MG63 (cell line): Measurements from ENCODE around the gene DHRS11. TPM values are rescaled to one million over a fixed set of nuclear protein-coding genes. Genes with fewer than 3 reads are reported as not detected.
"Not testable (repeated sequence)": the region's sequence is repeated elsewhere in the genome, so short reads cannot be mapped to it uniquely, and the experiment has no call there.

ENCODE experiments used
- DNase-seq: peaks from one replicate; pipeline ENCODE4 v3.0.0-alpha.2; 2020
- H3K27me3 ChIP-seq: fragments of 250-450 bp; sonication (Bioruptor Pico); 2 replicates; pipeline ENCODE4 v1.5.1; 2020; ENCODE audit warnings: mild to moderate bottlenecking, moderate library complexity
- H3K36me3 ChIP-seq: fragments of 250-450 bp; sonication (Bioruptor Pico); 2 replicates; pipeline ENCODE4 v1.5.1; 2020; ENCODE audit warnings: mild to moderate bottlenecking, moderate library complexity
- H3K4me3 ChIP-seq: fragments of 250-450 bp; sonication (Bioruptor Pico); 2 replicates; pipeline ENCODE4 v1.5.1; 2020; ENCODE audit warnings: mild to moderate bottlenecking, moderate library complexity
- H3K9me3 ChIP-seq: fragments of 250-450 bp; sonication (Bioruptor Pico); 2 replicates; pipeline ENCODE4 v1.5.1; 2020; ENCODE audit warnings: mild to moderate bottlenecking, moderate library complexity
- total RNA-seq: library from RNA; depleted of rRNA; stranded (reverse); fragments of >200 nt; shearing (Covaris generic); gene quantifications from 2 replicates; pipeline ENCODE4 v1.2.3, GENCODE V29; 2014; ENCODE audit warnings: low replicate concordance

DHRS11 gene
- total RNA-seq, 1 experiment from 2014 or later = 17.4 TPM

DNA sequence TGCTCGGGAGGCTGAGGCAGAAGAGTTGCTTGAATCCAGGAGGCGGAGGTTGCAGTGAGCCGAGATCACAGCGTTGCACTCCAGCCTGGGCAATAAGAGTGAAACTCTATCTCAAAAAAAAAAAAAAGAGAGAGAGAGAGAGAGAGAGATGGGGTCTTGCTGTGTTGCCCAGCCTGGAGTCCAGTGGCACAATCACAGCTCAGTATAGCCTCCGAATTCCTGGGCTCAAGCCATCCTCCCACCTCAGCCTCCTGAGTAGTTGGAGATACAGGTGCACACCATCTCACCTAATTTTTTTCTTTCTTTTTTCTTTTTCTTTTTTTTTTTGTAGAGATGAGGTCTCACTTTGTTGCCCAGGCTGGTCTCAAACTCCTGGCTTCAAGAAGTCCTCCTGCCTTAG, 13.3 kb downstream of the DHRS11 start:
- not testable (repeated sequence) for H3K4me3 ChIP-seq, DNase-seq, H3K27me3 ChIP-seq, H3K9me3 ChIP-seq
- peaks cover 37% of the 10 kb centered on the region for H3K36me3 ChIP-seq

DNA sequence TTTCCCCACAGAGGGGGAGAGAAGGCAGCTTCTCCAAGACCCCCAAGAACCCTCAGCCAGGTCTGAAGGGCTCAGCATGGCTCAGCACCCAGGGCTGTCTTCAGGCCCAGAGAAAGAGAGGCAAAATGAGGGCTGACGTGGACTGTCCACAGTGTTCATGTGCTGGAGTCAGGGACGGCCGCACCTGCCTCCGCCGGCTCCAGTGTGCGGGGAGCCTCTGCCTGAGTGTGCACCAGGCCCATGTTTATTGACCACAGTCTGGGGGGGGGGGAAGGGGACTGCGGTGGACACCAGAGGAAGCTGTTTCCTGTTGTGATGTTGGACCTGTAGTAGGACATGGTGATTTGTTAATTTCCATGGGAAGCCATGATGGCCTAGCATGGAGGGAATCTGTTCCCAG, 16.6 kb downstream of the DHRS11 start:
- no peaks in the 10 kb centered on the region for H3K9me3 ChIP-seq
- DNase-seq = no peak
- H3K4me3 ChIP-seq = no peak overlapping the region
- peaks cover 38% of the 10 kb centered on the region for H3K36me3 ChIP-seq
- no peaks in the 10 kb centered on the region for H3K27me3 ChIP-seq

DNA sequence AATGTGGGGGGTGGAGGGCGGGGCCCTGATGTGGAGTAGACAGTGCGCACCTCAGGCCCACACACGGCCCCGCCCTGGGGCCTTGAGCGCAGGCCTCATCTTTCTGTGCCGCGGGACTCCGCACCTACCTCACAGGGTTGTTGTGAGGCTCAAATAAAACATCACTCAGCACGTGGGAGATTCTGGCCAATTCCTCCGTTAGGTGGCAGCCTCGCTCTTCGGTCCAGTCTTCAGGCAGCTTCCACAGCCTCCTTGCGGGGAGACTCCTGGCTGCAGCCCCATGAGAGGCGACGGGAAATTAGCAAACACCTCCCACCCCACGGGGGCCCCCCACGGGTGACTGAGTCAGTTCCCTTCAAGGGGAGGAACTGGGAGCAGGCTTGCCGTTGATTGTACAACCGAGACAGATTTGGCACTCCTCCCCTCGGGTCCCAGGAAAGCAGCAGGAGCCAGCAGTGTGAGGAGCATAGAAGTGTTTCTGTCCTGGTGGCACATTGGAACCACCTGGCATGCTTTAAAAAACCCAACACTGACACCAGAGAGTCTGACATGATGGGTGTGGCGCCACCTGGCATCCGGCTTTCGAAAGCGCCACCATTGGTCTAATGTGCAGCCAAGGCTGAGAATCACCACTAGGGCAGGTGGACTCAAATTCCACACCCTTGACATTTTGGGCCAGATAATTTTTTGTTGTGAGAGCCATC, 17.3 kb downstream of the DHRS11 start:
- Histone ChIP-seq H3K36me3 (peaks cover 32% of the 10 kb centered on the region), H3K27me3 (no peaks in the 10 kb centered on the region), H3K9me3 (no peaks in the 10 kb centered on the region), H3K4me3 (no peak overlapping the region)
- no peak for DNase-seq

DNA sequence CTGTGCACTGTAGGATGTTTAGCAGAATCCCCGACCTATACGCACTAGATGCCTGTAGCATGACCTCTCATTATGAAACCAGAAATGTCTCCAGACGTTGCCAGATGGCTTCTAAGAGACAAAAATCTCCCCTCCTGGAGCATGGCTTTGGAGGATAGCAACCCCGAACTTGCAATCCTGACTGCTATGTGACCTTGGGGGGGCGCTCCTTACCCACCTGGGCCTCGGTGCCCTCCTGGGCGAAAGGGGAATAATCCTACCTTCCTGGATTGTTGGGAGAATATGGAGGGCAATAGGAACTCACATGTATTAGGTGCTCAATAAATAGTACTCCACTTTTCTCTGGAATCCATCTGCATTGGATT, 17.8 kb downstream of the DHRS11 start:
- Histone ChIP-seq H3K36me3 (peaks cover 27% of the 10 kb centered on the region), H3K27me3 (no peaks in the 10 kb centered on the region), H3K9me3 (no peaks in the 10 kb centered on the region), H3K4me3 (no peak overlapping the region)
- no peak for DNase-seq

DNA sequence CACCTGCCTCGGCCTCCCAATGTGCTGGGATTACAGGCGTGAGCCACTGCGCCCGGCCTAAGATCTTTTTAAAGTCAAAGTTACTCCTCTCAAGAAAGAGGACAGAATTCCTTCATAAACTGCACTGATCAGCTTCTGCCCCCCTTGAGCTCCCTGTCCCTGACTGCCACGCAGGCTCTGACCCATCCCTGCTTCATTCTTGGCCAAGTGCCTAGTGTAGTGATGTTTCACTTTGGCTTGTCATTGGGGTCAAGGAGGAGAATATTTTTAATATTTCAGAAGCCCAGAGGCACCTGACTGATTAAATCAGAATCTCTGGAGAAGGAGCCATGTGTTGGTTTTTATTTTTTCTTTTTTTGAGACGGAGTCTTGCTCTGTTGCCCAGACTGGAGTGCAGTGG, 18.8 kb downstream of the DHRS11 start:
- no peak overlapping the region for H3K4me3 ChIP-seq
- no peaks in the 10 kb centered on the region for H3K27me3 ChIP-seq
- no peaks in the 10 kb centered on the region for H3K9me3 ChIP-seq
- peak; percentile 12 for DNase-seq
- peaks cover 26% of the 10 kb centered on the region for H3K36me3 ChIP-seq

DNA sequence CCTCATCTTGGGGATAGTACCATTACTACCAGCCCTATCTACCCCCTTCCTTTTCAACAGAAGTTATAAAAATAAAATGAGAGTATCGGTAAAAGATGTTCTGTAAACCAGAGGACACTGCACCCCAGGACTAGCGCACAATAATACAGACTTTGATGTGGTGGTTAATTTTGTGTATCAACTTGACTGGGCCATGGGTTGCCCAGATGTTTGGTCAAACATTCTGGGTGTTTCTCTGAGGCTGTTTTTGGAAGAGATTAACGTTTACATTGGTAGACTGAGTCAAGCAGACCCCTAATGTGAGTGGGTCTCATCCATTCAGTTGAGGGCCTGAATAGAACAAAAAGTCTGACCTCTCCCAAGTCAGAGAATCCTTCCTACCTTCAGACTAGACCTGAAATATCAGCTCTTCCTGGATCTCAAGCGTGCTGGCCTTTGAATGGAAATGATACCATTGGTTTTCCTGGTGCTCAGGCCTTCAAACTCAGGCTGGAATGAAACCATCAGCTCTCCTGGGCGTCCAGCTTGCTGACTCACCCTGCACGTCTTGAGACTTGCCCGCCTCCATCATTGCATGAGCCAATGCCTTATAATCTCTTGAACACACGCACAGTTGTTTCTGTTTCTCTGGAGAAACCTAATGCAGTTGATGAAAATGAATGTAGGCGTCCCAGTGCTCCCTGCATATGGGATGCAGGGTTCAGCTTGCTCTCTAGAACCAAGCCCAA, 19.8 kb downstream of the DHRS11 start:
- Histone ChIP-seq H3K36me3 (peaks cover 22% of the 10 kb centered on the region), H3K4me3 (no peak overlapping the region), H3K27me3 (no peaks in the 10 kb centered on the region), H3K9me3 (no peaks in the 10 kb centered on the region)
- DNase-seq = peak; percentile 73

DNA sequence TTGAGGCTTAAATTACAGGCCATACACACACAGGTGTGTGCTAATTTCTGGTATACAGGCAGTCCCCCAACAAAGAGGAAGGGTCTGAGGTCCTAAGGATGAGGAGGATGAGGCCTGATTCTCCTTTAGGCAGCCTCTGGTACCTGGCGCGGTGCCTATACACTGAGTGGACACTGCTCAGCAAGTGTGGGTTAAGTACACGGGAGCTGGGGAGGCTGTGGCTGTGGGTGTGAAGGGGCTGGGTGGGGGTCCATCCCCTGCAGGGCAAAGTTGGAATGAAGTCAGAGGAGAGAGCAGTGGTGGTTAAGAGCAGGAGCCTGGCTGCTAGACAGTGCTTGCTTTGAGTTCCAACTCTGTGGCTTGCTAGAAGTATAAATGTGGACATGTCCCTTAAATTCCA, 20.6 kb downstream of the DHRS11 start:
- DNase-seq = no peak
- peaks cover 22% of the 10 kb centered on the region for H3K36me3 ChIP-seq
- no peaks in the 10 kb centered on the region for H3K27me3 ChIP-seq
- no peak overlapping the region for H3K4me3 ChIP-seq
- H3K9me3 ChIP-seq = no peaks in the 10 kb centered on the region

DNA sequence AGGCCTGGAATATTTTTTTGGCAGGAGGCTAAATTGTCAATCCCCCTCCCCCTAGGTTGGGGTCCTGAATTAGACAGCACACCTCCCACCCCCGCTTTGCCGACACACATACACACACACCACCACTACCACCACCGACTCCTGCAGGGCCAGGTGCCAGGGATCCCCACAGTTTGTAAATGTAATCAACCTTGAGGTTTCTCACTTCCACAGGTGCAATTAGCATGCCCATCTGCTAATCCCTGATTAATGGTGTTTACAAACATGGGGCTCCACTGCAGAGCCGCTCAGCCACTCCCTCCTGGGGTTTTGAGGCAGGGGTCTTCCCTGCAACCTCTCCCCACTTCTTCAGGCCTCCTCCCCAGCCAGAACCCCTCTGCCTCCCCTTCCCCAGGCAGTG, 21.5 kb downstream of the DHRS11 start:
- no peak for DNase-seq
- Histone ChIP-seq H3K9me3 (no peaks in the 10 kb centered on the region), H3K4me3 (no peak overlapping the region)

DNA sequence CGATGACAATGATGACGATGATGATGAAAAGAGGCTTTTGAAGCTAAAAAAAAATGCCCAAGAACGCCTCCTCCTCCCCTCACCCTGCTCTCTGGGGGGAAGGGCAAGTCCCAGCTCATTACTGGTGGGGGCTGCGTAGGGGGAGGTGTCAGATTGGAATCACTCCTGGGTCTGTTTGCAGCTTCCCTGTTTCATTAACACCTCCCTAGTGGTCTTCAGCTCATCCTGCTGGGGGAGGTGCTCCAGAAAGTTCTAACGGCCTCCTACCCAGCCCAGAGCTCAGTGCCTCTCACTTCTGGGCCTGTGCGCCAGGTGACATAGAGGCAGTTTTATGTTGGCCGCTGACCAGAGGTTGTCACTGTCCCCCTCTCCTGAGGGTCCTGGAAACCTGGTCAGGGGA, 22.4 kb downstream of the DHRS11 start:
- H3K9me3 ChIP-seq = no peaks in the 10 kb centered on the region

More for the DNA sequence above, 21.5 kb downstream of the DHRS11 start:
- no peaks in the 10 kb centered on the region for H3K27me3 ChIP-seq
- peaks cover 14% of the 10 kb centered on the region for H3K36me3 ChIP-seq

DNA sequence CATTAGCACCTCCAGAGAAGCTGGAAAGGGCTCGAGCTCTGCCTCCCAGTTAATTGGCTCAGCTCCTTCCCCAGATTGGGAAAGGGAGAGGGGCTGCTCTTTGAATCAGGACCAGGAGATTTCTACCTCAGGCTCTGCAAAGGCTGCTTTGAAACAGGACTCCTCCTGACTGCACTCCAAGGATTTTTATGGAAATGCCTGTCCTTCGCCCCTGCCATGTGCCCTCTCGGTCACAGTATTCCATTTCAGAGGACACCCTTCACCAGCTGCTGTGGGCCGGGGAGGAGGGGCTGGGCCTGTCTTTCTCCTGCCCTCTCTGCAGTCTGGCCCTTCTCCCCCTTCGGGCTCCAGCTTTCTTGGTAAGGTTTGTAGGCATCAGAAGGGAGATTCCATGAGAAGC, 23.3 kb downstream of the DHRS11 start:
- Histone ChIP-seq H3K9me3 (no peaks in the 10 kb centered on the region), H3K27me3 (no peaks in the 10 kb centered on the region), H3K4me3 (no peak overlapping the region), H3K36me3 (peaks cover 5% of the 10 kb centered on the region; the same call in 1 of the 2 replicates)
- no peak for DNase-seq

More for the DNA sequence above, 22.4 kb downstream of the DHRS11 start:
- peaks cover 8% of the 10 kb centered on the region for H3K36me3 ChIP-seq
- no peaks in the 10 kb centered on the region for H3K27me3 ChIP-seq
- DNase-seq = no peak
- H3K4me3 ChIP-seq = no peak overlapping the region

DNA sequence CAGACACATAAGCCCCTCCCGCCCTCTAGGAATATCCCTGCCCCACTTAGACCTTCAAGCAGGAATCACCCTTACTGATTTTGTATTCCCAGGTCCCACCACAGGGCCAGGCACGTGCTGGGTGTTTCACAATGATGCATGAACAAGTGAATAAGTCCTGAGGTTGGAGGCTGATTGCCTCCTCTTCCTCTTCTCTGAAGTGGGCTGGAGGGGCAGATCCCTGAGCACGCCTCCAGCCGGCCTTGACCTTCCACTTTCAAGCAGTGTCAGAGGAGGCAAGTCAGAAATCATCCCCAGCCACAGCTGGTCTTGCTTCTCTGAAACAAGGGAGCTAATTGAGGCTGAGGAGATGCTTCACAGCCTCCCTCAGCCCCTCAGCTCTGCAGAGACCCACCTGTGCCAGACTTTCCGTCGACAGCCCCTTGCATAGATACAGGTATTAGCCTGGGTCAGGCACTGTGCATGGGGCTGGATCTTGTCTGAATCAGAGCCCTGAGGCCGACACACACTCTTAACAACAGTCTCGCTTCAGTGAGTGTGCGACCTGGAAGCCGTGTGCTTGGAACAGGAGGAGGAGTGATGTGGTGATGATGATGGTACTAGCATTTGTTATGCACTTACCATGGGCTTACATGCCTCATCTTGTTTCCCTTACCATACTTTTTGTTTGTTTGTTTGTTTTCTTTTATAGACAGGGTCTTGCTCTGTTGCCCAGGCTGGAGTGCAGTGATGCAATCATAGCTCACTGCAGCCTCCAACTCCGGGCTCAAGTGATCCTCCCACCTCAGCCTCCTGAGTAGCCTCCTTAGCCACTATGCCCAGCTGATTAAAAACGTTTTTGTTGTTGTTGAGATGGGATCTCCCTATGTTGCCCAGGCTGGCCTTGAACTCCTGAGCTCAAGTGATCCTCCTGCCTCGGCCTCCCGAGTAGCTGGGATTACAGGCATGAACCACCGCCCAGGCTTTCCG, 24.7 kb downstream of the DHRS11 start:
- DNase-seq = no peak
- H3K27me3 ChIP-seq = no peaks in the 10 kb centered on the region
- no peaks in the 10 kb centered on the region for H3K9me3 ChIP-seq
- H3K4me3 ChIP-seq = no peak overlapping the region
- H3K36me3 ChIP-seq = no peaks in the 10 kb centered on the region

DNA sequence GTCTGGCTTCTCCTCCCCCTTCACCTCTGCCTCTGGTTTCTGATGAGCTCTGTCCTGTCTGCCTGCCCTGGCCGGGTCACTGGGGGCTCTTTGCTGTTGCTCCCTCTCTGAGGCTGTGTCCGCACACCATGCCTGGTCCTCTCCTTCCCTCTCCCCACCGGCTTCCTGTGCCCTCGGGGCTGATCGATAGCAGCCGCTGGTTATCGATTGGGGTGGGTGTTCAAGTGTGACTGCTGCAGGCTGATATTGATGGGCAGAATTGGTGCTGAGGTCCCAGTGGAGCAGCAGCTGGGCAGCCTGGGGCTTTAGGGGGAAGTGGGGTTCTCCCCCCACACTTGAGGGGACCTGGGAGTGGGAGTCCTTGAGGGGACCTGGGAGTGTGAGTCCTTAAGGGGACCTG, 26.1 kb downstream of the DHRS11 start:
- H3K27me3 ChIP-seq = no peaks in the 10 kb centered on the region
- no peaks in the 10 kb centered on the region for H3K9me3 ChIP-seq
- DNase-seq = no peak
- no peak overlapping the region for H3K4me3 ChIP-seq
- no peaks in the 10 kb centered on the region for H3K36me3 ChIP-seq

DNA sequence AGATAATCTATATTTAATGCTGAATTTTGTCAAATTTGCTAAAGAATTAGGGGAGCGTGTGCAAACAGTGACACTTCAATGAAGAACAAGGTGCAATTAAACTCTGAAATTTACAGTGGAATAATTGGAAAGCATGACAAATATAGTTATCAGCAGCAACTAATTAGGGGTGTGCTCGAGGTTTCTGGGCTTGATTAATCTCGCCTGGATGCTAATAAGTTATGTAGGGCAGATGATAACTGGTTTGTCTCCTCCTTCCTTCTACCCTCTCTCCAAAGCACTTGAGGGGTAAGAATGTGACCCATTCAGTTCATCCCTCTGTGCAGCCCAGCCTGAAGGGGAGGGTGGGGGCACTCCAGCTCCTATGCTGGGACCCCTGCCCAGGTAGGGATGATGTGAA, 31.6 kb downstream of the DHRS11 start:
- Histone ChIP-seq H3K9me3 (no peaks in the 10 kb centered on the region), H3K27me3 (no peaks in the 10 kb centered on the region), H3K4me3 (no peak overlapping the region), H3K36me3 (no peaks in the 10 kb centered on the region)
- DNase-seq = no peak

DNA sequence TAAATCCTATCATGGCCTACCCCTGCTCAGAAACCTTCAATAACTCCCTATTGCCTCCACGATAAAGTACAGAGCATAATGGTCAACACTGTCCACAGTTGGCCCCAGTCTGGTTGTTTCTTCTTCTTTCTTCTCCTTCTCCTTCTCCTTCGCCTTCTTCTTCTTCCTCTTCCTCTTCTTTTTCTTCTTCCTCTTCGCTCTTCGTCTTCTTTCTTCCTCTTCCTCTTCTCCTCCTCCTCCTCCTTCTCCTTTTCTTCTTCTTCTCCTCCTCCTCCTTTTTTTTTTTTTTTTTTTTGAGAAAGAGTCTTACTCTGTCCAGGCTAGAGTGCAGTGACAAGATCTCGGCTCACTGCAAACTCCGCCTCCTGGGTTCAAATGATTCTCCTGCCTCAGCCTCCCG, 33.5 kb downstream of the DHRS11 start:
- no peaks in the 10 kb centered on the region for H3K9me3 ChIP-seq
- no peak for DNase-seq
- H3K36me3 ChIP-seq = no peaks in the 10 kb centered on the region

DNA sequence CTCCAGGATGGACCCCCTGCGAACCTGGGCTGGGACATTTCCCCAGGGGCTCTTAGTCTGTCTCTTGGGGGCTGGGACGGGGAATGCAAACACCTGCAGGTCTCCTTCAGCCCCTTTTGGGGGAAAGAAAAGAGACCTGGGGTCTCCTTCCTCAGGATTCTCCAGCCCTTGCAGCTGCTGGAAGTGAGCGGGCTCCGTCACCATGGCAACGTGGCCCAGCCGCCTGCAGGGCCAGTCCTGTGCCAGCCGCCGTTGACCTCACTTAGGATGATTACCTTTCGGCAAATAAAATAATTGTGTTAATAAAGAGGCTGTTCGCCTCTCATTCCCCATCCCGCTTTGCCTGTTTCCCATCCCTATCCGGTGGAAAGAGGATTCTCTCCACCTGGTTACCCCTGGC, 35.4 kb downstream of the DHRS11 start:
- DNase-seq = no peak
- Histone ChIP-seq H3K9me3 (no peaks in the 10 kb centered on the region), H3K36me3 (no peaks in the 10 kb centered on the region), H3K27me3 (no peaks in the 10 kb centered on the region), H3K4me3 (no peak overlapping the region)

More for the DNA sequence above, 33.5 kb downstream of the DHRS11 start:
- Histone ChIP-seq H3K27me3 (no peaks in the 10 kb centered on the region), H3K4me3 (no peak overlapping the region)

DNA sequence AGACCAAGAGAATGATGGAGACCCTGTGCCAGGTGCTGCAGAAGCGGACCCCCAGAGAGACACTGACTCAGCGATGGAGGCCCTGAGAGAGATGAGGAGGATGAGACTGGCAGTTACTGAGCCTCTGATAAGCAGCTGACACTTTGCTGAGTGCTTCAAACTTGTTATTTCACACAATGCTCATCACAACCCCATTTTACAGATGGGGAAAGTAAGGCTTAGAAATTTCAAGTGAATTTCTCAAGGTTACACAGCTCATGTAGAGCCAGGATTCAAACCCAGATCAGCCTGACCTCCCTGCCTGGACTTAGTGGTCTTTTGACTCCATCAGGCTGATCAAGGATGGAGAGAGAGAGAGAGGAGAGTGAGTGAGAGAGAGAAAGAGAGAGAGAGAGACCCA, 36.9 kb downstream of the DHRS11 start:
- no peak for DNase-seq
- Histone ChIP-seq H3K27me3 (no peaks in the 10 kb centered on the region), H3K36me3 (no peaks in the 10 kb centered on the region), H3K9me3 (no peaks in the 10 kb centered on the region), H3K4me3 (no peak overlapping the region)

DNA sequence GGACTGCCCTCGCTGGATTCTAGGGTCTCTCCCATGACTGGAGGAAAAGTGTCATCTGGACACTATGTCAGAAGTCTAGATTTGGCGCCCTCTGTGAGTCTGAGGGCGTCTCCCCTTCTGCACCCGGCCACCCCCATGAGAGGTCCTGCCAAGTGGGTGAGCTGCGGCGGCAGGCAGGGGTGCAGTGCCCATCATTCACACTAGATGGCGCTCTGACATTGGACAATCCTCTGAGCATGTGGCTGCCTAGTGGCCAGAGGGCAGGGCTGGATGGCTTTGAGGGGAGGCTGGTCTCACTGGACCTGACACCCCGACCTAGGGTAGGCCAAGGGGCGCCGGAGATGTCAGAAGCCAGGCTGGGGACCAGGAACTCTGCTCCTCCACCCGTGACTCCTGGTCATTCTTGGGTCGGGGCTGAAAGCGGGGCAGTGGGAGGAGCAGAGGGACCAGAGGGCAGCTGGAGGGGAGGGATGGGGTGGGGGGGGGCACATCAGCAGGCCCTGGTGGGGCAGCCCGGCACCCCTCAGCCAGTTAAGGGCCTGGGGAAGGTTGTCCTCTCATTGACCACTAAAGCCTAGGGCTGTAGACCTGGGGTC, 37.7 kb downstream of the DHRS11 start:
- peak; percentile 66 for DNase-seq
- H3K4me3 ChIP-seq = no peak overlapping the region
- no peaks in the 10 kb centered on the region for H3K27me3 ChIP-seq

More for the DNA sequence above, 37.7 kb downstream of the DHRS11 start:
- no peaks in the 10 kb centered on the region for H3K9me3 ChIP-seq
- H3K36me3 ChIP-seq = no peaks in the 10 kb centered on the region
